Suppressor macrophage treated with lipopolysaccharide for 1 hour (primary cell): Measurements from ENCODE around the gene COX4I2.
"Not testable (repeated sequence)": the region's sequence is repeated elsewhere in the genome, so short reads cannot be mapped to it uniquely, and the experiment has no call there.

Source experiments
- DNase-seq, 3 donors: peaks; one replicate each; pipeline ENCODE4 v3.0.0-alpha.2; 2020 to 2022

Gene COX4I2

GRCh38 chr20:31661625-31662371 is 24.1 kb downstream of the COX4I2 start:
- peak; percentile 77 to 93 (median 86) for DNase-seq

GRCh38 chr20:31662372-31662854 is 24.7 kb downstream of the COX4I2 start:
- DNase-seq: no peak

- DNase-seq: no peak
Observed at GRCh38 chr20:31663524-31663837, 25.8 kb downstream of the COX4I2 start.

- no peak for DNase-seq
Observed at GRCh38 chr20:31663838-31664695, 26.4 kb downstream of the COX4I2 start.

- DNase-seq: no peak
Observed at GRCh38 chr20:31664696-31665354, 27.1 kb downstream of the COX4I2 start.

- DNase-seq: no peak
Observed at GRCh38 chr20:31665753-31666152, 28.0 kb downstream of the COX4I2 start.

- DNase-seq: peak; percentile 73 to 88 (median 73)
Observed at GRCh38 chr20:31666258-31667042, 28.7 kb downstream of the COX4I2 start.

- peak; percentile 56 to 81 (median 62) for DNase-seq
Observed at GRCh38 chr20:31667315-31668285, 29.9 kb downstream of the COX4I2 start.

- DNase-seq: not testable (repeated sequence)
Observed at GRCh38 chr20:31668944-31669343, 31.2 kb downstream of the COX4I2 start.

GRCh38 chr20:31669876-31670275 is 32.2 kb downstream of the COX4I2 start:
- DNase-seq: no peak

- DNase-seq: no peak
Observed at GRCh38 chr20:31670371-31671228, 32.9 kb downstream of the COX4I2 start.

- DNase-seq: no peak
Observed at GRCh38 chr20:31671324-31671723, 33.6 kb downstream of the COX4I2 start.

- no peak for DNase-seq
Observed at GRCh38 chr20:31673435-31673834, 35.7 kb downstream of the COX4I2 start.

GRCh38 chr20:31673943-31674463 is 36.3 kb downstream of the COX4I2 start:
- DNase-seq: no peak

GRCh38 chr20:31674895-31675827 is 37.4 kb downstream of the COX4I2 start:
- DNase-seq: peak; percentile 93 to 96 (median 95)

- peak in 2 of 3 donors; percentile 28 to 31 for DNase-seq
Observed at GRCh38 chr20:31675828-31676608, 38.3 kb downstream of the COX4I2 start.

GRCh38 chr20:31676609-31676989 is 38.9 kb downstream of the COX4I2 start:
- DNase-seq: no peak
